ENCODE measurements around the gene FUNDC2. TPM values are rescaled to one million over a fixed set of nuclear protein-coding genes. Genes with fewer than 3 reads are reported as not detected.

Gene FUNDC2
- total and polyA plus RNA-seq, 2 donors (not counting 3 experiments of a cell fraction or from before 2014, with no cell fraction given): 53.3 to 65.6 TPM

DNA sequence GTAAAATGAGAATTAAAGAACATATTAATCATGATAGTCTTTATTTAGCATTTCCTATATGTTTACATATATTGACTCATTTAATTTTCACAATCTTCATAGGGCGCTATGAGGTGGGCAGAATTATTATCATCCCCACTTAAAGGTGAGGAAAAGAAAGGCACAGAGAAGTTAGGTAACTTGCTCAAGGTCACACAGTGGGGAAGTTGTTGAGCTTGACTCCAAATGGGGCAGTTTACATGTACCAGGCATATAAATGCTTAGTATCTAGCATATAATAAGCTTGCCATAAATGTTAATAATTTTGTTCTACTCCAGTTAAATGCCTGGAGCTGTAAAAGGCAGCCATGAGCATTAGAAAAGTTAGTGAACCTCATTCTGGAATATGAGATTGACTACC, 42.8 kb downstream of the FUNDC2 start:
- H3K27ac ChIP-seq (ENCODE audit: insufficient read depth, low read depth, low read length): no peak overlapping the region
- H3K4me3 ChIP-seq (replicated peaks in 1 of 3; ENCODE audit: insufficient read depth in 1 of 3, low read depth in 1 of 3, low read length in 3 of 3): peak overlapping the region in 1 of 3 experiments; percentile 92
- H2AFZ ChIP-seq (ENCODE audit: low read depth, low read length): no peak overlapping the region
- H3K9ac ChIP-seq (replicated peaks; ENCODE audit: extremely low read depth, insufficient read depth, low read length): peak overlapping the region; percentile 92
- H3K36me3 ChIP-seq (ENCODE audit: control insufficient read depth in 2 of 2, extremely low read depth in 1 of 2, insufficient read depth in 2 of 2, low read length in 2 of 2): no peaks in the 10 kb centered on the region
- peaks cover 45% of the 10 kb centered on the region for H3K79me2 ChIP-seq (ENCODE audit: control insufficient read depth, insufficient read depth, low read length)
- dilution Hi-C loops (cut with MboI; ENCODE audit: extremely low pct_ligation_motif_present, low sequenced_read_pairs) (no loop called here), intact Hi-C loops (cut with micrococcal nuclease) (no loop called here)
- CTCF ChIA-PET: interaction anchor here (0.9 to 1.1 kb wide), 2 partner anchors 43 to 151 kb away, joined by 4 read pairs; partner anchors contain the start of gene FUNDC2
- FAIRE-seq (no peak), DNase-seq (ENCODE audit: low read depth, low spot score) (no peak)
- POLR2A ChIA-PET: no interaction called here
- no peak for TF ChIP-seq MYC (IDR thresholded peaks at IDR 0.05; ENCODE audit: low read depth, low read length)
- TF ChIP-seq CTCF (IDR thresholded peaks at IDR 0.05; ENCODE audit: extremely low read depth in 1 of 2, insufficient read depth in 1 of 2, low read depth in 1 of 2, low read length in 2 of 2): no peak
- no peak for TF ChIP-seq MAX (IDR thresholded peaks at IDR 0.05; ENCODE audit: insufficient read depth, insufficient read length)
- no peak for TF ChIP-seq EZH2 (IDR thresholded peaks at IDR 0.05; ENCODE audit: borderline replicate concordance, low read depth, low read length, severe bottlenecking)
- TF ChIP-seq JUN (IDR thresholded peaks at IDR 0.05; ENCODE audit: borderline replicate concordance, insufficient read depth, insufficient read length, low read depth): no peak
- TF ChIP-seq GATA2 (IDR thresholded peaks at IDR 0.05; ENCODE audit: insufficient read depth, insufficient read length, low read depth, low read length): no peak
- no peak for TF ChIP-seq POLR2AphosphoS5 (IDR thresholded peaks at IDR 0.05; ENCODE audit: insufficient read depth, low read depth, low read length)
- TF ChIP-seq FOS (IDR thresholded peaks at IDR 0.05; ENCODE audit: borderline replicate concordance, insufficient read depth, low read length): no peak
- TF ChIP-seq POLR2A (IDR thresholded peaks at IDR 0.05; ENCODE audit: low read depth, low read length): no peak
- H3K27me3 ChIP-seq (ENCODE audit: control insufficient read depth in 2 of 2, insufficient read depth in 2 of 2, low read length in 2 of 2): no peaks in the 10 kb centered on the region
- H3K4me2 ChIP-seq (ENCODE audit: insufficient read depth, low read length): peak overlapping the region; percentile 92
- H3K9me3 ChIP-seq (replicated peaks; ENCODE audit: control insufficient read depth, insufficient read depth, low read length): no peaks in the 10 kb centered on the region
- no TSS peak for BruUV-seq (replicated peaks)
- no peaks in the 10 kb centered on the region for H3K9me1 ChIP-seq (replicated peaks; ENCODE audit: control insufficient read depth, extremely low read depth, insufficient read depth, low read length)
- peaks cover 20% of the 10 kb centered on the region for H3K4me1 ChIP-seq (ENCODE audit: control insufficient read depth, extremely low read depth, insufficient read depth, low read length)
- H4K20me1 ChIP-seq (replicated peaks; ENCODE audit: control insufficient read depth, extremely low read depth, insufficient read depth, low read length): no peaks in the 10 kb centered on the region

Measured in endothelial cell of umbilical vein (primary cell).